Femur (tissue), 1 donor: ENCODE data around the gene FIS1.
"Not testable (repeated sequence)": the region's sequence is repeated elsewhere in the genome, so short reads cannot be mapped to it uniquely, and the experiment has no call there.

Source experiments
- DNase-seq: peaks from one replicate; pipeline ENCODE4 v3.0.0-alpha.2; 2017

Gene FIS1

GRCh38 chr7:101244375-101245146 is at the start of gene FIS1:
Gene FIS1, minus strand, starts transcription at chr7:101245081. Its CDS starts 77 bp downstream, at chr7:101245004.
- DNase-seq = peak; percentile 96

GRCh38 chr7:101294039-101294831 is 49.4 kb upstream of the FIS1 start:
- DNase-seq = no peak

- DNase-seq = not testable (repeated sequence)
Observed at GRCh38 chr7:101293069-101294021, 48.5 kb upstream of the FIS1 start.

GRCh38 chr7:101292566-101292965 is 47.7 kb upstream of the FIS1 start:
- DNase-seq = not testable (repeated sequence)

- DNase-seq = not testable (repeated sequence)
Observed at GRCh38 chr7:101290186-101291037, 45.5 kb upstream of the FIS1 start.

- DNase-seq = not testable (repeated sequence)
Observed at GRCh38 chr7:101289687-101290086, 44.8 kb upstream of the FIS1 start.

GRCh38 chr7:101288439-101288838 is 43.6 kb upstream of the FIS1 start:
- no peak for DNase-seq

GRCh38 chr7:101287032-101287431 is 42.2 kb upstream of the FIS1 start:
- DNase-seq = no peak

GRCh38 chr7:101285880-101286279 is 41.0 kb upstream of the FIS1 start:
- DNase-seq = not testable (repeated sequence)

GRCh38 chr7:101285171-101285570 is 40.3 kb upstream of the FIS1 start:
- no peak for DNase-seq

GRCh38 chr7:101280912-101281311 is 36.0 kb upstream of the FIS1 start:
- DNase-seq = not testable (repeated sequence)

GRCh38 chr7:101278461-101279292 is 33.8 kb upstream of the FIS1 start:
- DNase-seq = no peak

GRCh38 chr7:101277155-101277554 is 32.3 kb upstream of the FIS1 start:
- no peak for DNase-seq

- no peak for DNase-seq
Observed at GRCh38 chr7:101273206-101273605, 28.3 kb upstream of the FIS1 start.

GRCh38 chr7:101271021-101271420 is 26.1 kb upstream of the FIS1 start:
- DNase-seq = no peak

GRCh38 chr7:101269664-101270063 is 24.8 kb upstream of the FIS1 start:
- no peak for DNase-seq

- DNase-seq = no peak
Observed at GRCh38 chr7:101265622-101266516, 21.0 kb upstream of the FIS1 start.

GRCh38 chr7:101264102-101264706 is 19.3 kb upstream of the FIS1 start:
- not testable (repeated sequence) for DNase-seq

GRCh38 chr7:101258243-101258731 is 13.4 kb upstream of the FIS1 start:
- DNase-seq = no peak
